B cell (primary cell): ENCODE data around the gene FADS1.

ENCODE experiments used
- CTCF ChIP-seq: fragments of 200-600 bp; IDR thresholded peaks from one replicate; pipeline ENCODE4 v1.8.0; 2022; ENCODE audit warnings: antibody characterized with exemption, mild to moderate bottlenecking
- EZH2 ChIP-seq: IDR thresholded peaks from 2 replicates; pipeline ENCODE4 v1.6.1; 2012; ENCODE audit warnings: borderline replicate concordance, low read depth, mild to moderate bottlenecking, moderate library complexity, low read length; ENCODE audit not compliant: insufficient read depth, poor library complexity, severe bottlenecking

- TF ChIP-seq CTCF (no peak), EZH2 (no peak)
Observed at GRCh38 chr11:61774411-61774810, 42.4 kb downstream of the FADS1 start.
